ENCODE measurements around the gene ADGB. TPM values are rescaled to one million over a fixed set of nuclear protein-coding genes. Genes with fewer than 3 reads are reported as not detected.

ADGB gene
- total RNA-seq, 2 experiments from 2014 or later = not detected

DNA sequence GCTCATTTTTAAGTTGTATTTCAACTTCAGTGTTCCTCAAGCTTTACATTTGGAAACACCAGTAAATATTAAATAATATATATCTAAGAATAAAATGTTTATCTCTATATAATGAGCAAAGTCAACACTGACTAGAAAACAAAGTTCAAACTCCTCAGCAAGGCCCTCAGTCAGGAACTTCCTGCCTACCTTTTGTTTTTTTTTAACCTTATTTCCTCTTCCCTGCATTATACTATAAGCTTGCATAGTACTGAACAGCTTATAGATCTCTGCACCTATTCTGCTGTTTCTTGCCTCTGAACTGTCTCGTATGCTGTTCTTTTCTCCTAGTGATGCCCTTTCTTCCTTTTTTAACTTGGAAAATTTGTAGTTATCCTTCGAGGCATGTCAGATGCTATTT lies 29.6 kb downstream of the ADGB start:
- no peaks in the 10 kb centered on the region for H4K20me1 ChIP-seq (ENCODE audit: insufficient read depth, low read length)
- no peaks in the 10 kb centered on the region for H3K79me2 ChIP-seq (ENCODE audit: insufficient read depth, low read depth, low read length)
- ChIA-PET CTCF (ENCODE audit: unreplicated experiment) (no interaction called here), POLR2A (no interaction called here)
- no peaks in the 10 kb centered on the region for H3K4me1 ChIP-seq (ENCODE audit: insufficient read depth, low read length, poor library complexity, severe bottlenecking)
- H2AFZ ChIP-seq (ENCODE audit: low read length) = no peak overlapping the region
- no peak for DNase-seq (ENCODE audit: low spot score)
- no peaks in the 10 kb centered on the region for H3K9me3 ChIP-seq (ENCODE audit: low read length)
- intact Hi-C loops (cut with micrococcal nuclease; ENCODE audit: unreplicated experiment) = no loop called here
- BruUV-seq (replicated peaks) = no TSS peak
- H3K9me2 ChIP-seq (ENCODE audit: insufficient read depth, low read length) = no peaks in the 10 kb centered on the region
- H3K4me2 ChIP-seq (ENCODE audit: low read length) = no peak overlapping the region
- no peak overlapping the region for H3K27ac ChIP-seq (ENCODE audit: low read depth, low read length, poor library complexity, severe bottlenecking)
- H3K36me3 ChIP-seq (ENCODE audit: insufficient read depth, low read length) = no peaks in the 10 kb centered on the region
- H3K4me3 ChIP-seq (ENCODE audit: low read depth, low read length, poor library complexity, severe bottlenecking) = no peak overlapping the region
- no peak for TF ChIP-seq EZH2phosphoT487 (IDR thresholded peaks at IDR 0.05; ENCODE audit: borderline replicate concordance, low read depth, low read length)
- no peak for TF ChIP-seq CTCF (conservative IDR thresholded peaks at IDR 0.05; ENCODE audit: low read length)

- H3K36me3 ChIP-seq (ENCODE audit: insufficient read depth, low read length) = no peaks in the 10 kb centered on the region
- no peak overlapping the region for H2AFZ ChIP-seq (ENCODE audit: low read length)
- intact Hi-C loops (cut with micrococcal nuclease; ENCODE audit: unreplicated experiment) = no loop called here
- no peaks in the 10 kb centered on the region for H3K9me3 ChIP-seq (ENCODE audit: low read length)
- no peaks in the 10 kb centered on the region for H4K20me1 ChIP-seq (ENCODE audit: insufficient read depth, low read length)
- DNase-seq (ENCODE audit: low spot score) = no peak
- H3K4me3 ChIP-seq (ENCODE audit: low read depth, low read length, poor library complexity, severe bottlenecking) = no peak overlapping the region
- H3K4me2 ChIP-seq (ENCODE audit: low read length) = no peak overlapping the region
- H3K27ac ChIP-seq (ENCODE audit: low read depth, low read length, poor library complexity, severe bottlenecking) = no peak overlapping the region
- H3K9me2 ChIP-seq (ENCODE audit: insufficient read depth, low read length) = no peaks in the 10 kb centered on the region
- POLR2A ChIA-PET = no interaction called here
- H3K79me2 ChIP-seq (ENCODE audit: insufficient read depth, low read depth, low read length) = no peaks in the 10 kb centered on the region
- BruUV-seq (replicated peaks) = no TSS peak
- CTCF ChIA-PET (ENCODE audit: unreplicated experiment) = no interaction called here
- TF ChIP-seq CTCF (conservative IDR thresholded peaks at IDR 0.05; ENCODE audit: low read length) = no peak
- TF ChIP-seq EZH2phosphoT487 (IDR thresholded peaks at IDR 0.05; ENCODE audit: borderline replicate concordance, low read depth, low read length) = no peak
- H3K4me1 ChIP-seq (ENCODE audit: insufficient read depth, low read length, poor library complexity, severe bottlenecking) = no peaks in the 10 kb centered on the region
These were observed 35.2 kb downstream of the ADGB start for GRCh38 chr6:146634022-146634421.

- no peak for TF ChIP-seq CTCF (conservative IDR thresholded peaks at IDR 0.05; ENCODE audit: low read length)
- no peak for TF ChIP-seq EZH2phosphoT487 (IDR thresholded peaks at IDR 0.05; ENCODE audit: borderline replicate concordance, low read depth, low read length)
- H3K4me3 ChIP-seq (ENCODE audit: low read depth, low read length, poor library complexity, severe bottlenecking) = no peak overlapping the region
- H3K79me2 ChIP-seq (ENCODE audit: insufficient read depth, low read depth, low read length) = no peaks in the 10 kb centered on the region
- no peaks in the 10 kb centered on the region for H3K4me1 ChIP-seq (ENCODE audit: insufficient read depth, low read length, poor library complexity, severe bottlenecking)
- no peak overlapping the region for H2AFZ ChIP-seq (ENCODE audit: low read length)
- H3K36me3 ChIP-seq (ENCODE audit: insufficient read depth, low read length) = no peaks in the 10 kb centered on the region
- H3K27ac ChIP-seq (ENCODE audit: low read depth, low read length, poor library complexity, severe bottlenecking) = no peak overlapping the region
- H4K20me1 ChIP-seq (ENCODE audit: insufficient read depth, low read length) = no peaks in the 10 kb centered on the region
- H3K9me3 ChIP-seq (ENCODE audit: low read length) = no peaks in the 10 kb centered on the region
- no peak for DNase-seq (ENCODE audit: low spot score)
- ChIA-PET POLR2A (interaction anchor here (0.7 kb wide), 1 partner anchor 472 kb away, joined by 3 read pairs; no protein-coding TSS in a partner anchor), CTCF (ENCODE audit: unreplicated experiment) (no interaction called here)
- intact Hi-C loops (cut with micrococcal nuclease; ENCODE audit: unreplicated experiment) = no loop called here
- no peaks in the 10 kb centered on the region for H3K9me2 ChIP-seq (ENCODE audit: insufficient read depth, low read length)
- no TSS peak for BruUV-seq (replicated peaks)
- no peak overlapping the region for H3K4me2 ChIP-seq (ENCODE audit: low read length)
These were observed 36.4 kb downstream of the ADGB start for GRCh38 chr6:146635165-146635564.

Data from OCI-LY7 (cell line).